ENCODE measurements around the gene ATP10A.

- TF ChIP-seq RAD21 (conservative IDR thresholded peaks at IDR 0.05) (no peak), CTCF (IDR thresholded peaks at IDR 0.05; ENCODE audit: poor library complexity, severe bottlenecking) (no peak)
Observed at GRCh38 chr15:25763954-25764353, 99.2 kb downstream of the ATP10A start.

Measured in neural cell (in vitro differentiated cells).